AG04449 (cell line): ENCODE results near the gene ZNF697.
"Not testable (repeated sequence)": the region's sequence is repeated elsewhere in the genome, so short reads cannot be mapped to it uniquely, and the experiment has no call there.

ENCODE experiments used
- CTCF ChIA-PET: fragments of 350-600 bp; formaldehyde crosslinking; extraction: SDS; loops from one replicate; lab custom pipeline; 2021; ENCODE audit warnings: antibody characterized with exemption; lab: Yijun Ruan, JAX
- POLR2A ChIA-PET: fragments of 400-600, 350-600 bp; formaldehyde crosslinking; extraction: SDS; loops from one replicate; lab custom pipeline; 2020; ENCODE audit warnings: antibody characterized with exemption, inconsistent platforms; lab: Yijun Ruan, JAX
- DNase-seq: peaks from one replicate; pipeline ENCODE4 v3.0.0-alpha.2; 2010; ENCODE audit warnings: low read depth, low spot score
- H3K4me3 ChIP-seq: 2 replicates; pipeline ENCODE4 v1.5.1; 2011; ENCODE audit warnings: low read depth, mild to moderate bottlenecking, control low read depth, low read length
- TF ChIP-seq, protein P1 (sequence below): IDR thresholded peaks from one replicate; pipeline ENCODE4 v1.5.1; 2011; ENCODE audit warnings: mild to moderate bottlenecking, moderate library complexity, low read length, control low read depth, inconsistent platforms; ENCODE audit not compliant: insufficient read depth; ENCODE audit errors: missing control alignments

Gene ZNF697

DNA sequence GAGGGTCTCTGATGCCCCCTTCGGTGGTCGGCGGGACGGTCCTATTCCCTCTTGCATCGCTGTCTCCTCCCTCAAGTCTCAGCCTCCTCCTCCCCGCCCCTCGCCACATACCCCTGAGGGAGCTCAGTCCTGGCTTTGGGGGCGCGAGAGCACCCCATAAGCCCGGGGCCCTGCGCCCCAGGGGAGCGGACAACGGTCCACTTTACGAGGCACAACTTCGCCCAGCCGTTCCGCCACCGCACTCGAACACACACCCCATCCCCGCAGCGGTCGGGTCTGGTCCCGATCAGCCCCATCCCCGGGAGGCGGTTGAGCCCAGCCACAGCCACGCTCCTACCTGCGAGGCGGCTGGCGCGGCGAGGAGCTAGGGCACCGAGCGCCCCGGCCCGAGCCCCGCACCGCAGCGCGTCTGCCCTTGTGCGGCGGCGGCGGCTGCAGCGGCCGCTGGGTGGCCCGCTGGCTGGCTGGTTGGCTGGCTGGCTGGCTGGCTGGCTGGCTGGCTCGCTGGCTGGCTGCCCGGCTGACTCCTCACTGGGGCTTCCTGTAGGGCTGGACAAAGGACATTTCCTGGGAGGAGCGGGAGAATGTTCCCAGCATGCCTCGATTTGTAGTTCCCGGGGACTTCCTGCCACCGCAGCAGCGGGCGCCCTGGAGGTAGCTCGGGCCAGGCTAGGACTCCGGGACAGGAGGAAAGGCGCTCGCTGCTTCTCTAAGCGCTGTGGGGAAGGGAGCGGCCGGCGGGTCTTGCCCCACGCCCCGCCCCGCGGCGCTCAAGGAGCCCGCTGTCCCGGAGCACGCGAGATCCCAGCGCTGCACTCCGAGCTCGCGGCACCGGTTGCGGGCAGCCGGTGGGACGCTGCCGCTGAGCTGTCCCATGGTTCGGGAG, at the start of gene ZNF697:
ZNF697 (minus strand) TSS at position 533 of the 886 bp plus-strand sequence. CDS start 22,166 bp downstream, outside the sequence.
- POLR2A ChIA-PET, result interaction anchor here (0.6 to 2.5 kb wide), 10 partner anchors 9 to 83 kb away, joined by 3 to 10 read pairs (median 4); partner anchors contain the start of gene PHGDH
- TF ChIP-seq, protein P1, sequence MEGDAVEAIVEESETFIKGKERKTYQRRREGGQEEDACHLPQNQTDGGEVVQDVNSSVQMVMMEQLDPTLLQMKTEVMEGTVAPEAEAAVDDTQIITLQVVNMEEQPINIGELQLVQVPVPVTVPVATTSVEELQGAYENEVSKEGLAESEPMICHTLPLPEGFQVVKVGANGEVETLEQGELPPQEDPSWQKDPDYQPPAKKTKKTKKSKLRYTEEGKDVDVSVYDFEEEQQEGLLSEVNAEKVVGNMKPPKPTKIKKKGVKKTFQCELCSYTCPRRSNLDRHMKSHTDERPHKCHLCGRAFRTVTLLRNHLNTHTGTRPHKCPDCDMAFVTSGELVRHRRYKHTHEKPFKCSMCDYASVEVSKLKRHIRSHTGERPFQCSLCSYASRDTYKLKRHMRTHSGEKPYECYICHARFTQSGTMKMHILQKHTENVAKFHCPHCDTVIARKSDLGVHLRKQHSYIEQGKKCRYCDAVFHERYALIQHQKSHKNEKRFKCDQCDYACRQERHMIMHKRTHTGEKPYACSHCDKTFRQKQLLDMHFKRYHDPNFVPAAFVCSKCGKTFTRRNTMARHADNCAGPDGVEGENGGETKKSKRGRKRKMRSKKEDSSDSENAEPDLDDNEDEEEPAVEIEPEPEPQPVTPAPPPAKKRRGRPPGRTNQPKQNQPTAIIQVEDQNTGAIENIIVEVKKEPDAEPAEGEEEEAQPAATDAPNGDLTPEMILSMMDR, result peak; percentile 50
- CTCF ChIA-PET, result interaction anchor here (0.8 to 40.8 kb wide), 7 partner anchors 9 to 64 kb away, joined by 4 to 1203 read pairs (median 7); no protein-coding TSS in a partner anchor
- H3K4me3 ChIP-seq, result peak within 1 kb of the TSS; percentile 86
- DNase-seq, result peak; percentile 93

DNA sequence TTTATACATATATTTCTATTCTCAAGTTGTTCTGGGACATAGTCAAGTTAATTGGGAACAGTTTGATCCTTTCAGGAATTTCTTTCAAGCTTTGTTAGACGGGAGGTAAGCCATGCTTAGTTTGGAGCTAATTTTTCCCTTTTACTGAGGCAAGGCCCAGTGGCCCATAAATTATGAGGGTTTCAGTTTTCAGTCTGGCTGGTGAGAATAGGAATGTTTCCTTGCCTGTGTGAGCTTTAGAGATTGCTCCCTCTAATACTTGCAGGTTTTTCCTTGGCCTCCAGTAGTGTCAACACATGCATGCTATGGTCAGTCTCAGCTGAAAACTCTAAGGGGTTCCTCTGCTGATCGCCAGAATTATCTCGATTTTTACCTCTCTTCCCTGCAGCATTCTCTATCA, 49.5 kb upstream of the ZNF697 start:
- ChIA-PET POLR2A (interaction anchor here (1.0 kb wide), 1 partner anchor 14 kb away, joined by 3 read pairs; the partner anchor contains the start of gene PHGDH), CTCF (interaction anchor here (1.0 to 2.2 kb wide), 4 partner anchors 9 to 23 kb away, joined by 4 to 14 read pairs (median 6); no protein-coding TSS in a partner anchor)
- TF ChIP-seq, protein P1, result no peak
- no peak for DNase-seq
- no peak overlapping the region for H3K4me3 ChIP-seq

- CTCF ChIA-PET, result interaction anchor here (1.0 to 2.2 kb wide), 2 partner anchors 19 to 22 kb away, joined by 4 to 14 read pairs; no protein-coding TSS in a partner anchor
- H3K4me3 ChIP-seq, POLR2A ChIA-PET, DNase-seq: not testable (repeated sequence)
Measured at GRCh38 chr1:119696863-119697262, 48.8 kb upstream of the ZNF697 start.

GRCh38 chr1:119689511-119689910, 41.4 kb upstream of the ZNF697 start:
- CTCF ChIA-PET, result interaction anchor here (1.3 to 5.9 kb wide), 3 partner anchors 8 to 14 kb away, joined by 4 to 85 read pairs (median 7); no protein-coding TSS in a partner anchor
- POLR2A ChIA-PET, result no interaction called here
- no peak overlapping the region for H3K4me3 ChIP-seq
- TF ChIP-seq, protein P1, result no peak
- DNase-seq, result no peak

DNA sequence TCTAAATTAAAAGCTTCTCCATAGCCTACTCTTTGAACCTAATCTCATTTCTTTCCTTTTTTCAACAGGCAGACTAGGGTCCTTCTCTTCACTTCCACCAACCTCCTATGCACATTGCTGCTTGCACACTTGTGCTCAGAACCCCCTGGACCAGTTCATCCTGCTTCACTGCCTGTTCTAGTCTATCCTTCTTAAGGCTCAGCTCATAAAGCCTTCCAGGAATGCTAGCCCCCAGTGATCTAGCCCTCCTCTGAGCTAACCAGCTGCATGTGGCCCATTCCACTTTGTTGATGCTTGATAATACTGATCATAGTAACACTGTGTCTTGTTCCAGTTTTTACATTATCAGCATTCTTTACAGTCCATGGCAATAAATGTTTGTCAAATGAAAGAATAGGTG, 40.7 kb upstream of the ZNF697 start:
- no peak for DNase-seq
- H3K4me3 ChIP-seq, result no peak overlapping the region
- TF ChIP-seq, protein P1, result no peak
- POLR2A ChIA-PET, result no interaction called here
- CTCF ChIA-PET, result interaction anchor here (1.3 to 5.9 kb wide), 3 partner anchors 9 to 13 kb away, joined by 4 to 85 read pairs (median 7); no protein-coding TSS in a partner anchor

GRCh38 chr1:119687434-119688079, 39.5 kb upstream of the ZNF697 start:
- ChIA-PET CTCF (interaction anchor here (1.1 to 5.9 kb wide), 5 partner anchors 10 to 78 kb away, joined by 3 to 85 read pairs (median 6); no protein-coding TSS in a partner anchor), POLR2A (no interaction called here)
- TF ChIP-seq, protein P1, result no peak
- DNase-seq, result no peak
- H3K4me3 ChIP-seq, result no peak overlapping the region
